GM20000 (cell line): ENCODE data around the gene CDC45.

Experiments
- DNase-seq: peaks from one replicate; pipeline ENCODE4 v3.0.0; 2012; ENCODE audit warnings: low spot score
- CTCF ChIP-seq: IDR thresholded peaks from 2 replicates; pipeline ENCODE4 v1.5.1; 2012; ENCODE audit warnings: mild to moderate bottlenecking, control low read depth; ENCODE audit errors: extremely low read depth, missing control alignments

Gene CDC45

GRCh38 chr22:19549428-19549827, 69.7 kb downstream of the CDC45 start:
- no peak for TF ChIP-seq CTCF
- DNase-seq, result no peak

GRCh38 chr22:19550382-19550781, 70.7 kb downstream of the CDC45 start:
- no peak for DNase-seq
- no peak for TF ChIP-seq CTCF

DNA sequence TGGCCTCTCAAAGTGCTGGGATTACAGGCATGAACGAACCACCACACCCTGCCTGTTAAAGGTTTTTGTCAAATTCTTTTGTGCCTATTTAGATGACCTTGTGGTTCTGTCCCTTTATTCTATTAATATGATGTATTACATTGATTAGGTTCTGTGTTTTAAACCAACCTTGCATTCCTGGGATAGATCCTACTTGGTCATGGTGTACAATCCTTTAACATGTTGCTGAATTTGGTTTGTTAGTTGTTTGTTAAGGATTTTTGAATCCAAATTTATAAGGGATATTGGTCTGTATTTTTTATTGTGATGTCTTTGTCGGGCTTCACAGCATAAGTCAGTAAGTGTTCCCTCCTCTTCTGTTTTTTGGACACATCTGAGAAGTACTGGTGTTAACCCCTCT, 73.5 kb downstream of the CDC45 start:
- no peak for DNase-seq
- TF ChIP-seq CTCF, result no peak

DNA sequence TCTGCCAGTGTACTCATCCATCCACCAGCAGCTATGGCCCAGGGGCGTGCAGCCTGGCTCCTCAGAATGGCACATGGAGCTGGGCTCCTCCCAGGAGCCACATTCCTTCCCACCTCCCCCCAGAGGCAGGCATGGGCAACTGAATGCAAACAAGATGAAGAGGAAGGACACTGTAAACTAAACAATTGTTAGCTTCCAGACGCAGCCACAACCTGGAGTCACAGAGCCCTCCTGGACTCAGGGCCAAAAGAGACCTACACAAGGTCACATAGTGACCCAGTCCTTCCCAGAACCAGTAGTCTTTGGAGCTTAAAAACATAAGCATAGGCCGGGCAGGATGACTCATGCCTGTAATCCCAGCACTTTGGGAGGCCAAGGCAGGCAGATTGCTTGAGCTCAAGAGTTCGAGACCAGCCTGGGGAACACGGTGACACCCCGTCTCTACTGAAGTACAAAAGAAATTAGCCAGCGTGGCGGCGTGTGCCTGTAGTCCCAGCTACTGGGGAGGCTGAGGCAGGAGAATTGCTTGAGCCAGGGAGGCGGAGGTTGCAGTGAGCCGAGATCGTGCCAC, 75.2 kb downstream of the CDC45 start:
- no peak for DNase-seq
- TF ChIP-seq CTCF, result no peak

DNA sequence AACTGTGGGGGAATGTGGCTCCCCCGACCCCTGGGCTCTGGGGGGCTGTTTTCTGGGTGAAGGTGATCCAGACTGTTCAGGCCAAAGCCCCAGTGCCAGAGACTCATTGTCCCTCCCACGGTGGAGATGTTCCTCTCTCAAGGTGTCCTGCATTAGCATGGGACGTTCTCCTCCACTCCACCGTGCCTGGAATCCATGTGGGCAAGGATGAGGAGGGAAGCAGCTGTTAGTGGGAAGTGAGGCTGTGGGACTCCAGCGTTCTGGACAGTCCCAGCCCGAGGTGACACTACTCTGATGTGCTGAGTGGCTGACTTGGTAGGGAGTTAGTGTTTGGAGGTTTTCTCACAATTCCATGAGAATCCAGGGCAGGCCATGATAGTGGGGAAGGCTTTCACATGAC, 75.9 kb downstream of the CDC45 start:
- TF ChIP-seq CTCF, result no peak
- DNase-seq, result no peak

- TF ChIP-seq CTCF, result no peak
- DNase-seq, result no peak
These were observed 77.3 kb downstream of the CDC45 start for GRCh38 chr22:19556963-19557545.

DNA sequence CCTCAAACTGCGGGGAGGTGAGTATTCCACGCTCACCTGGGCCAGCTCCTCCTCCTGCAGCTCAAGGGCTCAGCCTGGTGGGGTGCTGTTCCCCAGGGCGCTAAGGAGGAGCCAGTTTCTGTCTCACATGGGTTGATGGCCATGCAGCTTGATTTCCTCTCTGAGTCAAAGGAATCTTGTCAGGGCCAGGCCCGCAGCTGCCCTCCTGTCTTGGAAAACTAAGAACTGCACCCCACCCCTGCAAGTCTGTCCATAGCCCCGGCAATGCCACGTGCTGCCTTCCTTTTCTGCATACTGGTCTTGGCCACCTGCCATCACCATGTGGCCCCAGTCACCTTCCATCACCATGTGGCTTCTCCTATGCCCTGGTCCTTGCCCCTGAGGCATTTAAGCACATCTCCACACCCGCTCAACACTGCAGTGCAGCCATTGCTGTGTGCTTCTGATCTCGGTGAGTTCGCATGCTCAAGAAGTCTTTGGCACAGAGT, 79.6 kb downstream of the CDC45 start:
- DNase-seq, result no peak
- no peak for TF ChIP-seq CTCF
